CD4-positive, CD25-positive, alpha-beta regulatory T cell (primary cell): ENCODE data around the gene ATE1. TPM values are rescaled to one million over a fixed set of nuclear protein-coding genes. Genes with fewer than 3 reads are reported as not detected.

Experiments
- ATAC-seq, 2 donors: fragments of 150-1000 bp; cut with Tn5 transposase; one replicate each; pipeline ENCODE4 v1.10.0; 2021; ENCODE audit warnings: low read depth in 2 of 2, moderate number of reproducible peaks in 2 of 2, moderate library complexity in 1 of 2
- DNase-seq, 3 donors: peaks; one replicate each; pipeline versions ENCODE4 v3.0.0 to v3.0.0-alpha.2; 2012 to 2022; ENCODE audit warnings: mixed read lengths in 1 of 3
- H3K27ac ChIP-seq: one replicate; pipeline ENCODE4 v1.7.0; 2013; ENCODE audit warnings: mild to moderate bottlenecking, low read length; ENCODE audit not compliant: insufficient read depth, poor library complexity, severe bottlenecking
- H3K27me3 ChIP-seq: one replicate; pipeline ENCODE4 v1.7.0; 2013; ENCODE audit warnings: low read length; ENCODE audit not compliant: control insufficient read depth, insufficient read depth
- H3K36me3 ChIP-seq: one replicate; pipeline ENCODE4 v1.7.0; 2013; ENCODE audit warnings: mild to moderate bottlenecking, low read length, moderate library complexity; ENCODE audit not compliant: control insufficient read depth, insufficient read depth
- H3K4me1 ChIP-seq: 2 replicates; pipeline ENCODE4 v1.7.0; 2013; ENCODE audit warnings: mild to moderate bottlenecking, low read length; ENCODE audit not compliant: insufficient read depth, control insufficient read depth, poor library complexity, severe bottlenecking
- H3K4me3 ChIP-seq: one replicate; pipeline ENCODE4 v1.7.0; 2013; ENCODE audit warnings: low read depth, mild to moderate bottlenecking, low read length, moderate library complexity
- H3K9me3 ChIP-seq, 2 experiments: 1 replicate in 1 of 2; 2 replicates in 1 of 2; pipeline ENCODE4 v1.7.0; 2013; ENCODE audit warnings: low read length in 2 of 2, mild to moderate bottlenecking in 1 of 2, moderate library complexity in 1 of 2; ENCODE audit not compliant: control insufficient read depth in 2 of 2
- H3K27ac Mint-ChIP-seq, 3 donors: one replicate each; pipeline ENCODE4 v1.8.0; 2020 to 2022; ENCODE audit warnings: mild to moderate bottlenecking in 3 of 3, mixed read lengths in 3 of 3, moderate library complexity in 2 of 3
- H3K27me3 Mint-ChIP-seq: one replicate; pipeline ENCODE4 v1.8.0; 2022; ENCODE audit warnings: mild to moderate bottlenecking, mixed read lengths
- H3K36me3 Mint-ChIP-seq: one replicate; pipeline ENCODE4 v1.8.0; 2020; ENCODE audit warnings: mixed read lengths
- H3K4me1 Mint-ChIP-seq, 4 donors: one replicate each; pipeline ENCODE4 v1.8.0; 2020 to 2022; ENCODE audit warnings: mixed read lengths in 4 of 4, mild to moderate bottlenecking in 1 of 4
- H3K4me3 Mint-ChIP-seq, 4 donors: one replicate each; pipeline ENCODE4 v1.8.0; 2020 to 2022; ENCODE audit warnings: mild to moderate bottlenecking in 4 of 4, mixed read lengths in 4 of 4, moderate library complexity in 3 of 4
- H3K9me3 Mint-ChIP-seq, 7 donors: one replicate each; pipeline ENCODE4 v1.8.0; 2020 to 2022; ENCODE audit warnings: mixed read lengths in 7 of 7, mild to moderate bottlenecking in 3 of 7, moderate library complexity in 2 of 7
- polyA plus RNA-seq, 4 donors: library from polyadenylated mRNA; unstranded; fragments of 300-500 nt; fragmentation: Illumina TruSeq; gene quantifications; one replicate each; pipeline ENCODE4 v1.2.3, GENCODE V29; 2021
- total RNA-seq: library from RNA; stranded (reverse); gene quantifications from one replicate; pipeline ENCODE4 v1.2.3, GENCODE V29; 2022

Gene ATE1
- total and polyA plus RNA-seq, 5 donors from 2014 or later = 29.9 to 39.5 (median 34.5) TPM

DNA sequence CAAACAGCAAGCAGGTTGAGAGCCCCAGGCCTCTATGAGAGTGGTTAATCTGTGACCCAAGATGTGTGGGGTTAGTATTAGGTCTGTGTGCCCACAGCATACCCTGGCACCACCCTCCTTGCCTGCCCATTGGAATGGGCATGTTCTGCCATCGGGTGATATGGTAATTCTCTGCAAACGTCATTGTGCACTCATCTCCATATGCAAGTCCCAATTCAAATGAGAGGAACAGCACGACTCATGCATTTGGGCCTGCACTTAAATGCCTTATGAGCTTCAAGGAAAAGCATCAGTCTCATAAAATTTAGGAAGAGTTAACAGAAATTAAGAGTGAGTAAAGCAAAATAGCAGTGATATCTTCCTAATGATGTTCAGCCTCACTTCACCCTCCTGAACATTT is 195.7 kb downstream of the ATE1 start:
- no peak for DNase-seq
- Mint-ChIP-seq H3K27me3 (peaks cover 18% of the 10 kb centered on the region), H3K9me3 (no peaks in the 10 kb centered on the region), H3K36me3 (no peaks in the 10 kb centered on the region), H3K4me3 (no peak overlapping the region), H3K4me1 (peaks cover 0 to 6% (median 2%) of the 10 kb centered on the region in 4 donors), H3K27ac (no peak overlapping the region)
- Histone ChIP-seq H3K4me3 (no peak overlapping the region), H3K9me3 (no peaks in the 10 kb centered on the region), H3K27me3 (peaks cover 7% of the 10 kb centered on the region), H3K27ac (no peak overlapping the region), H3K36me3 (no peaks in the 10 kb centered on the region), H3K4me1 (no peaks in the 10 kb centered on the region)
- ATAC-seq = no peak

DNA sequence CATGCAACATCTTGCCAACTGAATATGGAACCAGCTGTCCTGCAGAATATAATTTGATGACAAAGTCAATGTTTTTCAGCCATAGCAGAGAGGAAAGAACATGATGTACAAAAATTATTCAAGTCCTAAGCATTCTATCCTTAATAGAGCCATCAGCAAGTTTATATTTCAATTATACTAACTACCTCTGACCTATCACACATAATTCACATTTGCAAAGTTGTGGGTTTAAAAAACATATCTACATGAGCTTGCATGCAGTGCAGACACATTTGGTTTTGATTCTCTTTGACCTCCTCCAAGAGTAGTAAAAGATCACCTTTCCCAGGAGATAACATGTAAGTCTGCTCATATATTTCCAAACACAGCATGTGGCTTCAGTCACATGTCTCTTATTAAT is 203.5 kb downstream of the ATE1 start:
- no peaks in the 10 kb centered on the region for H3K36me3 ChIP-seq
- DNase-seq (no peak), ATAC-seq (no peak)
- no peak overlapping the region for H3K4me3 ChIP-seq
- no peaks in the 10 kb centered on the region for H3K27me3 ChIP-seq
- H3K9me3 ChIP-seq = no peaks in the 10 kb centered on the region
- no peaks in the 10 kb centered on the region for H3K4me1 Mint-ChIP-seq
- H3K27ac Mint-ChIP-seq = no peak overlapping the region
- H3K4me1 ChIP-seq = no peaks in the 10 kb centered on the region
- no peak overlapping the region for H3K4me3 Mint-ChIP-seq
- no peak overlapping the region for H3K27ac ChIP-seq
- peaks cover 0 to 4% (median 0%) of the 10 kb centered on the region in 7 donors for H3K9me3 Mint-ChIP-seq
- H3K36me3 Mint-ChIP-seq = no peaks in the 10 kb centered on the region
- H3K27me3 Mint-ChIP-seq = peaks cover 4% of the 10 kb centered on the region

DNA sequence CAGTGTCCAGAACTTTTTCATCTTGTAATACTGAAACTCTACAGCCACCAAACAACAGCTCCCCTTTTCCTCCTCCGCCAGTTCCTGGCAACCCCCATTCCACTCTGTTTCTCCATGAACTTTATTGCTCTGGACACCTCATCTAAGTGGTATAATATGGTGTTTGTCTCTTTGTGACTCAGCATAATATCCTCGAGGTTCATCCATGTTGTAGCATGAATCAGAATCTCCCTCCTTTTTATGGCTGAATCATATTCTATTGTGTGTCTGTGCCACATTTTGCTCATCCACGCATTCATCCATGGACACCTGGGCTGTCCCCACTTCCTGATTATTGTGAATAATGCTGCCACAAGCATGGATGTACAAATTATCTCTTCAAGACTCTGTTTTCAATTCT is 205.2 kb downstream of the ATE1 start:
- no peak overlapping the region for H3K27ac ChIP-seq
- no peaks in the 10 kb centered on the region for H3K4me1 ChIP-seq
- DNase-seq (no peak), ATAC-seq (no peak)
- H3K9me3 Mint-ChIP-seq = peaks cover 0 to 4% (median 0%) of the 10 kb centered on the region in 7 donors
- no peak overlapping the region for H3K4me3 ChIP-seq
- no peaks in the 10 kb centered on the region for H3K36me3 Mint-ChIP-seq
- H3K27me3 Mint-ChIP-seq = peaks cover 4% of the 10 kb centered on the region
- no peaks in the 10 kb centered on the region for H3K36me3 ChIP-seq
- no peaks in the 10 kb centered on the region for H3K27me3 ChIP-seq
- H3K4me3 Mint-ChIP-seq = no peak overlapping the region
- H3K27ac Mint-ChIP-seq = no peak overlapping the region
- H3K9me3 ChIP-seq = no peaks in the 10 kb centered on the region
- no peaks in the 10 kb centered on the region for H3K4me1 Mint-ChIP-seq

DNA sequence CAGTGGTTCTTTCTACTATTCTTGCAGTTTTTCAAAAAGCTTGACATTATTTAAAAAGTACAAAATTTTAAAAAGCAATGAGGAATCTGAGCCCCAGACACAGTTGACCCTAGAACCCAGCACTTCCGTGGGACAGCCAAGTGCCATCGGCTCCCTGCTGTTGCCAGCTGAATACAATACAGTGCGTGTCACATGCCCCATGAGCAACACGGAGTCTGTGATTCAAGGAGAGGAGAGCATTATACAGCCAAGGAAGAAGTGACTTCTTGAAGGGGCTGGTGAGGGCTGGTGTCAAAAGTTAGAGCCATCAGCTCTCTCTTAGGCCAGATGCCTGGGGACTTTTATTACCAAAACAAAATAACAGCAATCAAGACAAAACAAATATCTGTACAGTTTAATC is 206.6 kb downstream of the ATE1 start:
- H3K4me1 Mint-ChIP-seq = no peaks in the 10 kb centered on the region
- H3K27ac Mint-ChIP-seq = no peak overlapping the region
- H3K27me3 Mint-ChIP-seq = peaks cover 4% of the 10 kb centered on the region

DNA sequence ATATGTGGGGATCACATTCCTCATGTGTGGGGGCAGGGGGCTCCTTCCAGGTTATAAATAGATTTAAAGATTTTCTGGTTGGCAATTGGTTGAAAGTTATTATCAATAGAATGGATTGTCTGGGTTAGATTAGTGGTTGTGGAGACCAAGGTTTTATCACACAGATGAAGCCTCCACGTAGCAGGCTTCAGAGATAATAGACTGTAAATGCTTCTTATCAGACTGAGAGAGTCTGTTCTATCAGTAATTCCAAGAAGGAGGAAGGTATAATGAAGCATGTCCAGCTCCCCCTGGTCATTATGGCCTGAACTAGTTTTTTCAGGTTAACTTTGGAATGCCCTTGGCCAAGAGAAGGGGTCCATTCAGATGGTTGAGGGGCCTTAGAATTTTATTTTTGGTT is 211.9 kb downstream of the ATE1 start:
- Histone ChIP-seq H3K27me3 (no peaks in the 10 kb centered on the region), H3K36me3 (no peaks in the 10 kb centered on the region), H3K27ac (no peak overlapping the region), H3K4me1 (no peaks in the 10 kb centered on the region), H3K4me3 (no peak overlapping the region), H3K9me3 (no peaks in the 10 kb centered on the region)
- DNase-seq (no peak), ATAC-seq (no peak)
- Mint-ChIP-seq H3K9me3 (peaks cover 0 to 7% (median 1%) of the 10 kb centered on the region in 7 donors), H3K27ac (no peak overlapping the region), H3K36me3 (no peaks in the 10 kb centered on the region), H3K4me1 (no peaks in the 10 kb centered on the region), H3K27me3 (peaks cover under 1% of the 10 kb centered on the region), H3K4me3 (no peak overlapping the region)

More for the DNA sequence above, 206.6 kb downstream of the ATE1 start:
- ATAC-seq (no peak), DNase-seq (no peak)
- Histone ChIP-seq H3K27me3 (no peaks in the 10 kb centered on the region), H3K27ac (no peak overlapping the region), H3K4me1 (no peaks in the 10 kb centered on the region), H3K9me3 (no peaks in the 10 kb centered on the region), H3K36me3 (no peaks in the 10 kb centered on the region), H3K4me3 (no peak overlapping the region)
- H3K9me3 Mint-ChIP-seq = peaks cover 0 to 4% (median 0%) of the 10 kb centered on the region in 7 donors
- H3K36me3 Mint-ChIP-seq = no peaks in the 10 kb centered on the region
- no peak overlapping the region for H3K4me3 Mint-ChIP-seq

DNA sequence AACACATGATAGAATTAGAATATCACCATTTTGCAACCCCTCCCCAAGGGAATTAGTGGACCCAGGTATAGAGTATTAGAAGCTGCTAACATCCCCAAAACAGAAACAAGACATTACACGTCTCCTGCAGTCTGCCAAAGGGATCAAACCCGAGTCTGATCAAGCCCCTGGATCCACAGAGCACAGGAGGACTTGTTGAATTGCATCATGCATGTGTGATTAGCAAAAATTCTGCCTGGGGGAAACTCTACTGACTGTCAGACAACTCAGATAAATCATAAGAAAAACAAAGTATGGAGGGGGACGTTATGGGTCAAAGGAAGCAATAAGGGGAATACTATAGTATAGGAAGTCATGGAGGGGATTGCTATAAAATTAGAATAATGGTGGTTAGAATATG is 212.8 kb downstream of the ATE1 start:
- Histone ChIP-seq H3K4me1 (no peaks in the 10 kb centered on the region), H3K36me3 (no peaks in the 10 kb centered on the region), H3K9me3 (no peaks in the 10 kb centered on the region), H3K27me3 (no peaks in the 10 kb centered on the region), H3K27ac (no peak overlapping the region), H3K4me3 (no peak overlapping the region)
- Mint-ChIP-seq H3K27me3 (no peaks in the 10 kb centered on the region), H3K4me1 (no peaks in the 10 kb centered on the region), H3K36me3 (no peaks in the 10 kb centered on the region), H3K27ac (peak overlapping the region in 1 of 3 donors; percentile 62), H3K9me3 (peaks cover 0 to 5% (median under 1%) of the 10 kb centered on the region in 7 donors), H3K4me3 (no peak overlapping the region)
- ATAC-seq = no peak
- no peak for DNase-seq

DNA sequence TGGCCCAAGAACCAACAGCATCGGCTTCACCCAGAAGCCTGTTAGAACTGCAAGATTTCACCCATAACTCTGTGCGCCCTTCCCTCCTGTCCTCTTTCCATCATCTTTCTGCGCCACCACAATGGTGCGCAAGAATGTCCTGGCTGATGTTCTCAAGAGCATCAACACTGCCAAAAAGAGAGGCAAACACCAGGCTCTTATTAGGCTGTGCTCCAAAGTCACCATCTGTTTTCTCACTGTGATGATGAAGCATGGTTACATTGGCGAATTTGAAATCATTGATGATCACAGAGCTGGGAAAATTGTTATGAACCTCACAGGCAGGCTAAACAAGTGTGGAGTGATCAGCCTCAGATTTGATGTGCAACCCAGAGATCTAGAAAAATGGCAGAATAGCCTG is 214.3 kb downstream of the ATE1 start:
- Histone ChIP-seq H3K4me3 (no peak overlapping the region), H3K27me3 (peaks cover 2% of the 10 kb centered on the region), H3K4me1 (no peaks in the 10 kb centered on the region), H3K27ac (no peak overlapping the region), H3K9me3 (no peaks in the 10 kb centered on the region), H3K36me3 (no peaks in the 10 kb centered on the region)
- Mint-ChIP-seq H3K9me3 (peaks cover 0 to 4% (median 0%) of the 10 kb centered on the region in 7 donors), H3K27me3 (no peaks in the 10 kb centered on the region), H3K4me1 (no peaks in the 10 kb centered on the region), H3K4me3 (no peak overlapping the region), H3K36me3 (no peaks in the 10 kb centered on the region), H3K27ac (no peak overlapping the region)
- ATAC-seq (no peak), DNase-seq (no peak)

DNA sequence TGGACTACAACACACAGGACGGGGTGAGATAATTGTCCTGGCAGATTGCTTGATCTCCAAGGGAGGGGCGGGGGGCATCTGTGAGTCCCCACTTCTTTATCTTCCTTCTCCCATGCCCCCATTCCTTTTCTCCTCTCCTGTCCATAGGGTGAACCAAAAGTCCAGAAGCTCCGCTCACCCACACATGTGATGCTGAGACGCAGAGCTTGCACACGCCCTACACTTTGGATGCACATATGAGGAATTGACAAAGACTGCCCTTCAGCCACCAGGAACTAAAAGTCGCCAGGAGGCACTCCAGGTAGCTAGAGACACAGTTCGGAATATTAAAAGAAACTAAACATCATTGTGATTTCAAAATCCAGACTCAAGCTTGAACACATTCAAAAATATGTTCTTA is 216.9 kb downstream of the ATE1 start:
- ATAC-seq = no peak
- H3K9me3 Mint-ChIP-seq = peaks cover 0 to 4% (median 0%) of the 10 kb centered on the region in 7 donors
- no peak overlapping the region for H3K4me3 Mint-ChIP-seq

More for the DNA sequence above, 216.9 kb downstream of the ATE1 start:
- Mint-ChIP-seq H3K36me3 (no peaks in the 10 kb centered on the region), H3K4me1 (no peaks in the 10 kb centered on the region), H3K27me3 (peaks cover 7% of the 10 kb centered on the region), H3K27ac (no peak overlapping the region)
- H3K27ac ChIP-seq = no peak overlapping the region
- no peak for DNase-seq
- peaks cover 3% of the 10 kb centered on the region for H3K27me3 ChIP-seq
- H3K9me3 ChIP-seq = no peaks in the 10 kb centered on the region
- no peaks in the 10 kb centered on the region for H3K4me1 ChIP-seq
- no peak overlapping the region for H3K4me3 ChIP-seq
- H3K36me3 ChIP-seq = no peaks in the 10 kb centered on the region
